ENCODE data around the gene LRRC71.
"Not testable (repeated sequence)": the region's sequence is repeated elsewhere in the genome, so short reads cannot be mapped to it uniquely, and the experiment has no call there.

LRRC71 gene

DNA sequence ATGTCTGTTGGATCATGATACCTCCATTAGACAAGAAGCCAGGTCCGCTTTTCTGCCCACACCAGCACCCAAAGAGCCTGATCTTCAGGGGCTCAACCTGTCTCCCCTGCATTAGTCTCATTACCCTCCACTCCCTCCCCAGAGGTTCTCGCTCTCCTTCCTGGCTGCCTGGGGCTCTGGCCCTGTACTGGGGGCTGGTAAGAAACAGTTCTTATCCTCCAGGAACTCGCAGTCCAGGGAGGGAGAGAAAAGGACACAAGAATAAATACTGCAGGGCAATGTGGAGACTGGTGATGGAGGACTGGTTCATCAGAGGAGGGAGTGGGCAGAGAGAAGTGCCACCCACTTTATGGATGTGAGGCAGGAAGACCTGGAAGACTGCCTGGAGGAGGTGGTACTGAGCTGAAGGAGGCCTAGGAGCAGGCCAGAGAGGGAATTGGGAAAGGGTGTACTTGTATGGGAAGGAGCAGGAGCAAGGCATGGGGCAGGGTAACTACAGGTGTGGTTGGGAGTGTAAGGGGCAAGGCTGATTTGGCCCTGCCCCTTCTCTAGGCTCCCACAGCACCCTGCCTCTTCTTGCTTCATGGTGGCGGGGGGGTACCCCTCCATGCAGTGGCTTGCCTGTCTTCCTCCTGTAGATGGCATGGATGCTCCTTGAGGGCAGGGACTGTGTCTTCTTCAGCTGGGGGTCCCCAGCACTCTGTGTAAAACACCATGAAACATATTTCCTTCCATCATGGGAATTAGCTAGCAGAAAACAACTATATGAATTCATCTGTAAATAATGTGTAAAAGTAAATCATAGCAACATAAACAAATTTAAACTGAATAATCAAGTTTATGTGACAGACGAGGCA, 5.0 kb downstream of the LRRC71 start (continued):
- no peak for TF ChIP-seq PPARA (CRISPR knock-in tag; IDR thresholded peaks at IDR 0.05; ENCODE audit: borderline replicate concordance)

DNA sequence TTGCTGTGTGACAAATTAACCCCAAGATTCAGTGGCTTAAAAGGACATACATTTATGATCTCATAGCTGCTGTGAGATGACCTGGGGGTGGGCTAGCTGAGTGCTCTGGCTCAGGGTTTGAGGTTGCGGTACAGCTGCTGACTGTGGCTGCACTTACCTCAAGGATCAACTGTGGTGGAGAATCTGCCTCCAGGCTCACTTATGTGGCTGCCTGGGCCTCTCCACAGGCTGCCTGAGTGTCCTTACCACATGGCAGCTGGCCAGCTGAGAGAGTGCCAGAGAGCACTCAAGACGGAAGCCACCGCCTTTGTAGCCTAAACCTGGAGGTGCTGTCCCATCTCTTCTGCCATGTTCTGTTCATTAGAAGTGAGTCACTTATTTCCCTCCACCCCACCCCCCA, 5.7 kb downstream of the LRRC71 start:
- peak; percentile 17 for ATAC-seq
- TF ChIP-seq ISL1 (CRISPR knock-in tag; IDR thresholded peaks at IDR 0.05) (no peak), ARNTL (CRISPR knock-in tag; IDR thresholded peaks at IDR 0.05; ENCODE audit: borderline replicate concordance, low read depth) (no peak), ZNF8 (CRISPR knock-in tag; IDR thresholded peaks at IDR 0.05) (no peak), RARB (CRISPR knock-in tag; IDR thresholded peaks at IDR 0.05) (no peak), SNAI2 (CRISPR knock-in tag; IDR thresholded peaks at IDR 0.05) (no peak), ZFP3 (CRISPR knock-in tag; IDR thresholded peaks at IDR 0.05) (no peak), OSR1 (CRISPR knock-in tag; IDR thresholded peaks at IDR 0.05) (no peak), BACH2 (CRISPR knock-in tag; IDR thresholded peaks at IDR 0.05; ENCODE audit: borderline replicate concordance) (no peak), ESRRG (CRISPR knock-in tag; IDR thresholded peaks at IDR 0.05) (no peak), GLIS3 (CRISPR knock-in tag; IDR thresholded peaks at IDR 0.05) (no peak), ZC3H10 (CRISPR knock-in tag; IDR thresholded peaks at IDR 0.05) (no peak), TCF4 (CRISPR knock-in tag; IDR thresholded peaks at IDR 0.05; ENCODE audit: borderline replicate concordance) (no peak), ZNF70 (CRISPR knock-in tag; IDR thresholded peaks at IDR 0.05) (no peak)
- TF ChIP-seq, protein P1, sequence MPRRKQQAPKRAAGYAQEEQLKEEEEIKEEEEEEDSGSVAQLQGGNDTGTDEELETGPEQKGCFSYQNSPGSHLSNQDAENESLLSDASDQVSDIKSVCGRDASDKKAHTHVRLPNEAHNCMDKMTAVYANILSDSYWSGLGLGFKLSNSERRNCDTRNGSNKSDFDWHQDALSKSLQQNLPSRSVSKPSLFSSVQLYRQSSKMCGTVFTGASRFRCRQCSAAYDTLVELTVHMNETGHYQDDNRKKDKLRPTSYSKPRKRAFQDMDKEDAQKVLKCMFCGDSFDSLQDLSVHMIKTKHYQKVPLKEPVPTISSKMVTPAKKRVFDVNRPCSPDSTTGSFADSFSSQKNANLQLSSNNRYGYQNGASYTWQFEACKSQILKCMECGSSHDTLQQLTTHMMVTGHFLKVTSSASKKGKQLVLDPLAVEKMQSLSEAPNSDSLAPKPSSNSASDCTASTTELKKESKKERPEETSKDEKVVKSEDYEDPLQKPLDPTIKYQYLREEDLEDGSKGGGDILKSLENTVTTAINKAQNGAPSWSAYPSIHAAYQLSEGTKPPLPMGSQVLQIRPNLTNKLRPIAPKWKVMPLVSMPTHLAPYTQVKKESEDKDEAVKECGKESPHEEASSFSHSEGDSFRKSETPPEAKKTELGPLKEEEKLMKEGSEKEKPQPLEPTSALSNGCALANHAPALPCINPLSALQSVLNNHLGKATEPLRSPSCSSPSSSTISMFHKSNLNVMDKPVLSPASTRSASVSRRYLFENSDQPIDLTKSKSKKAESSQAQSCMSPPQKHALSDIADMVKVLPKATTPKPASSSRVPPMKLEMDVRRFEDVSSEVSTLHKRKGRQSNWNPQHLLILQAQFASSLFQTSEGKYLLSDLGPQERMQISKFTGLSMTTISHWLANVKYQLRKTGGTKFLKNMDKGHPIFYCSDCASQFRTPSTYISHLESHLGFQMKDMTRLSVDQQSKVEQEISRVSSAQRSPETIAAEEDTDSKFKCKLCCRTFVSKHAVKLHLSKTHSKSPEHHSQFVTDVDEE (CRISPR knock-in tag; IDR thresholded peaks at IDR 0.05) = no peak
- TF ChIP-seq, protein P2, sequence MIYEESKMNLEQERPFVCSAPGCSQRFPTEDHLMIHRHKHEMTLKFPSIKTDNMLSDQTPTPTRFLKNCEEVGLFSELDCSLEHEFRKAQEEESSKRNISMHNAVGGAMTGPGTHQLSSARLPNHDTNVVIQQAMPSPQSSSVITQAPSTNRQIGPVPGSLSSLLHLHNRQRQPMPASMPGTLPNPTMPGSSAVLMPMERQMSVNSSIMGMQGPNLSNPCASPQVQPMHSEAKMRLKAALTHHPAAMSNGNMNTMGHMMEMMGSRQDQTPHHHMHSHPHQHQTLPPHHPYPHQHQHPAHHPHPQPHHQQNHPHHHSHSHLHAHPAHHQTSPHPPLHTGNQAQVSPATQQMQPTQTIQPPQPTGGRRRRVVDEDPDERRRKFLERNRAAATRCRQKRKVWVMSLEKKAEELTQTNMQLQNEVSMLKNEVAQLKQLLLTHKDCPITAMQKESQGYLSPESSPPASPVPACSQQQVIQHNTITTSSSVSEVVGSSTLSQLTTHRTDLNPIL (CRISPR knock-in tag; IDR thresholded peaks at IDR 0.05; ENCODE audit: low read depth) = no peak
- TF ChIP-seq, protein P3, sequence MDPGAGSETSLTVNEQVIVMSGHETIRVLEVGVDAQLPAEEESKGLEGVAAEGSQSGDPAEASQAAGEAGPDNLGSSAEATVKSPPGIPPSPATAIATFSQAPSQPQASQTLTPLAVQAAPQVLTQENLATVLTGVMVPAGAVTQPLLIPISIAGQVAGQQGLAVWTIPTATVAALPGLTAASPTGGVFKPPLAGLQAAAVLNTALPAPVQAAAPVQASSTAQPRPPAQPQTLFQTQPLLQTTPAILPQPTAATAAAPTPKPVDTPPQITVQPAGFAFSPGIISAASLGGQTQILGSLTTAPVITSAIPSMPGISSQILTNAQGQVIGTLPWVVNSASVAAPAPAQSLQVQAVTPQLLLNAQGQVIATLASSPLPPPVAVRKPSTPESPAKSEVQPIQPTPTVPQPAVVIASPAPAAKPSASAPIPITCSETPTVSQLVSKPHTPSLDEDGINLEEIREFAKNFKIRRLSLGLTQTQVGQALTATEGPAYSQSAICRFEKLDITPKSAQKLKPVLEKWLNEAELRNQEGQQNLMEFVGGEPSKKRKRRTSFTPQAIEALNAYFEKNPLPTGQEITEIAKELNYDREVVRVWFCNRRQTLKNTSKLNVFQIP (CRISPR knock-in tag; IDR thresholded peaks at IDR 0.05; ENCODE audit: borderline replicate concordance, low read depth) = no peak
- TF ChIP-seq, protein P4, sequence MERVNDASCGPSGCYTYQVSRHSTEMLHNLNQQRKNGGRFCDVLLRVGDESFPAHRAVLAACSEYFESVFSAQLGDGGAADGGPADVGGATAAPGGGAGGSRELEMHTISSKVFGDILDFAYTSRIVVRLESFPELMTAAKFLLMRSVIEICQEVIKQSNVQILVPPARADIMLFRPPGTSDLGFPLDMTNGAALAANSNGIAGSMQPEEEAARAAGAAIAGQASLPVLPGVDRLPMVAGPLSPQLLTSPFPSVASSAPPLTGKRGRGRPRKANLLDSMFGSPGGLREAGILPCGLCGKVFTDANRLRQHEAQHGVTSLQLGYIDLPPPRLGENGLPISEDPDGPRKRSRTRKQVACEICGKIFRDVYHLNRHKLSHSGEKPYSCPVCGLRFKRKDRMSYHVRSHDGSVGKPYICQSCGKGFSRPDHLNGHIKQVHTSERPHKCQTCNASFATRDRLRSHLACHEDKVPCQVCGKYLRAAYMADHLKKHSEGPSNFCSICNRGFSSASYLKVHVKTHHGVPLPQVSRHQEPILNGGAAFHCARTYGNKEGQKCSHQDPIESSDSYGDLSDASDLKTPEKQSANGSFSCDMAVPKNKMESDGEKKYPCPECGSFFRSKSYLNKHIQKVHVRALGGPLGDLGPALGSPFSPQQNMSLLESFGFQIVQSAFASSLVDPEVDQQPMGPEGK (CRISPR knock-in tag; IDR thresholded peaks at IDR 0.05; ENCODE audit: borderline replicate concordance) = no peak

DNA sequence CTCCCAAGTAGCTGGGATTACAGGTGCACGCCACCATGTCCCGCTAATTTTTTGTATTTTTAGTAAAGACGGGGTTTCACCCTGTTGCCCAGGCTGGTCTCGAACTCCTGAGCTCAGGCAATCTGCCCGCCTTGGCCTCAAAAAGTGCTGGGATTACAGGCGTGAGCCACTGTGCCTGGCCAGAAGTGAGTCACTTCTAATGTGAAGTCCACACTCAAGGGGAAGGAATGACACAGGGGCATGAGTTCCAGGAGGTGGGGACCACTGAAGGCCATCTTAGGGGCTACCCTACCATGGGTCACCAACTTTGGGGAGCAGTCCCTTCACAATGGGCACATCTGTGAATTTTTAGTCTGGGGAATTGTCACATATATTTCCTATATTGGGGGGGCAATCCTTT, 6.3 kb downstream of the LRRC71 start:
- ATAC-seq = not testable (repeated sequence)

DNA sequence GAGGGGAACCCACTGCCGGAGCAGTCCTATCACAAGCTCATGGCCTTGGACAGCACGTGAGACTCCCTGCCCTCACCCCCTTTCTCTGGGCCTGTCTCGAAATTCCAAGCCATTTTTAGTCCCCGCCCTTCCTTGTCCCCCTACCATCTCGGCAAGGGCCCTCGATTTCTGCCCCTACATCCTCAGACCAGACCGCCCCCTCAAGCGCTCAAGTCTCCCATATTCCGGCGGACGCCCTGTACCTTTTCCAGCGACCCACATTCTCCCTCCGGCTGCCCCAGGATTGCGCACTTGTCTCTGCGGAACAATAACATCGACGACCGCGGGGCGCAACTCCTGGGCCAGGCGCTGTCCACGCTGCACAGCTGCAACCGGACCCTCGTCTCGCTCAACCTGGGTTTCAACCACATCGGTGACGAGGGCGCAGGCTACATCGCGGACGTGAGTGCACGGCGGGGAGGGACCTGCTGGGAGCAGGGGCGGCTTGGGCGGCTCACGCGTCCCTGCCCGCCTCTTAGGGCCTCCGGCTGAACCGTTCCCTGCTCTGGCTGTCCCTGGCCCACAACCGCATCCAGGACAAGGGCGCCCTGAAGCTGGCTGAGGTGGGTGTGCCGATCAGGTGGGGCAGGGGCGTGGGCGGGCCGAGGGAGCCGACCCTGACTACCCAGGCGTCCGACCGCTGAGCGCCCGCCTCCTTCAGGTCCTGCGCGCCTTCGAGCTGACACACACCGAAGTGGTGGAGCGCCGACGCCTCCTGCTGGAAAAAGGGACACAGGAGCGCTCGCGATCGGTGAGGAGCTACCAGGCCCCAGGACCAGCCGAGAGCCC, 7.0 kb downstream of the LRRC71 start:
- peak; percentile 93 for ATAC-seq
- TF ChIP-seq ZFP30 (CRISPR knock-in tag; IDR thresholded peaks at IDR 0.05) (no peak), CSDC2 (CRISPR knock-in tag; IDR thresholded peaks at IDR 0.05) (no peak), OSR1 (CRISPR knock-in tag; IDR thresholded peaks at IDR 0.05) (no peak), ARNTL (CRISPR knock-in tag; IDR thresholded peaks at IDR 0.05; ENCODE audit: borderline replicate concordance, low read depth) (no peak), ZFP3 (CRISPR knock-in tag; IDR thresholded peaks at IDR 0.05) (no peak), GLIS3 (CRISPR knock-in tag; IDR thresholded peaks at IDR 0.05) (no peak), TCF4 (CRISPR knock-in tag; IDR thresholded peaks at IDR 0.05; ENCODE audit: borderline replicate concordance) (no peak), ZNF565 (CRISPR knock-in tag; conservative IDR thresholded peaks at IDR 0.05; ENCODE audit: low read depth) (no peak), TOX (CRISPR knock-in tag; IDR thresholded peaks at IDR 0.05; ENCODE audit: borderline replicate concordance) (no peak), SNAI2 (CRISPR knock-in tag; IDR thresholded peaks at IDR 0.05) (no peak), ISL1 (CRISPR knock-in tag; IDR thresholded peaks at IDR 0.05) (no peak)
- TF ChIP-seq, protein P4 (CRISPR knock-in tag; IDR thresholded peaks at IDR 0.05; ENCODE audit: borderline replicate concordance) = no peak
- TF ChIP-seq, protein P1 (CRISPR knock-in tag; IDR thresholded peaks at IDR 0.05) = no peak

All from SK-N-SH treated with all-trans-retinoic acid at 6 μM for 48 hours (cell line).